Stimulated activated naive CD8-positive, alpha-beta T cell treated with anti-CD3 and anti-CD28 coated beads, Interleukin-15, Interleukin-2, amounts not matched to agents 100 ng/mL and 50 ng/mL, for 24 hours (primary cell): ENCODE results near the gene GUCD1.

Experiments used
- H3K27ac Mint-ChIP-seq: one replicate; pipeline ENCODE4 v1.8.0; 2021; ENCODE audit warnings: mild to moderate bottlenecking, mixed read lengths
- H3K27me3 Mint-ChIP-seq: one replicate; pipeline ENCODE4 v1.8.0; 2021; ENCODE audit warnings: mixed read lengths
- H3K36me3 Mint-ChIP-seq: one replicate; pipeline ENCODE4 v1.8.0; 2021; ENCODE audit warnings: low read depth, mixed read lengths
- H3K4me1 Mint-ChIP-seq: one replicate; pipeline ENCODE4 v1.8.0; 2021; ENCODE audit warnings: low read depth, mixed read lengths
- H3K4me3 Mint-ChIP-seq: one replicate; pipeline ENCODE4 v1.8.0; 2021; ENCODE audit warnings: mild to moderate bottlenecking, mixed read lengths
- H3K9me3 Mint-ChIP-seq: one replicate; pipeline ENCODE4 v1.8.0; 2021; ENCODE audit warnings: mixed read lengths

Gene GUCD1

GRCh38 chr22:24513378-24514240, 41.3 kb downstream of the GUCD1 start:
- Mint-ChIP-seq H3K4me1 (peaks cover 22% of the 10 kb centered on the region), H3K4me3 (no peak overlapping the region), H3K36me3 (no peaks in the 10 kb centered on the region), H3K27me3 (peaks cover 4% of the 10 kb centered on the region), H3K27ac (no peak overlapping the region), H3K9me3 (no peaks in the 10 kb centered on the region)

GRCh38 chr22:24512043-24512442, 42.9 kb downstream of the GUCD1 start:
- Mint-ChIP-seq H3K27me3 (peaks cover 2% of the 10 kb centered on the region), H3K4me3 (no peak overlapping the region), H3K27ac (peak overlapping the region; percentile 41), H3K36me3 (no peaks in the 10 kb centered on the region), H3K9me3 (no peaks in the 10 kb centered on the region), H3K4me1 (peaks cover 22% of the 10 kb centered on the region)

- Mint-ChIP-seq H3K4me3 (peak overlapping the region; percentile 4), H3K4me1 (peaks cover 22% of the 10 kb centered on the region), H3K9me3 (no peaks in the 10 kb centered on the region), H3K27ac (peak overlapping the region; percentile 73), H3K36me3 (no peaks in the 10 kb centered on the region), H3K27me3 (no peaks in the 10 kb centered on the region)
Measured at GRCh38 chr22:24510637-24511625, 44.0 kb downstream of the GUCD1 start.

GRCh38 chr22:24507716-24508115, 47.2 kb downstream of the GUCD1 start:
- Mint-ChIP-seq H3K4me1 (peaks cover 38% of the 10 kb centered on the region), H3K27ac (no peak overlapping the region), H3K27me3 (no peaks in the 10 kb centered on the region), H3K36me3 (no peaks in the 10 kb centered on the region), H3K4me3 (no peak overlapping the region), H3K9me3 (no peaks in the 10 kb centered on the region)

- Mint-ChIP-seq H3K4me3 (no peak overlapping the region), H3K27ac (no peak overlapping the region), H3K4me1 (peaks cover 32% of the 10 kb centered on the region), H3K27me3 (no peaks in the 10 kb centered on the region), H3K36me3 (no peaks in the 10 kb centered on the region), H3K9me3 (no peaks in the 10 kb centered on the region)
Measured at GRCh38 chr22:24506802-24507438, 48.0 kb downstream of the GUCD1 start.

- Mint-ChIP-seq H3K27me3 (no peaks in the 10 kb centered on the region), H3K4me3 (no peak overlapping the region), H3K36me3 (no peaks in the 10 kb centered on the region), H3K9me3 (no peaks in the 10 kb centered on the region), H3K27ac (no peak overlapping the region), H3K4me1 (peaks cover 17% of the 10 kb centered on the region)
Measured at GRCh38 chr22:24504956-24505736, 49.8 kb downstream of the GUCD1 start.

GRCh38 chr22:24504540-24504939, 50.4 kb downstream of the GUCD1 start:
- no peaks in the 10 kb centered on the region for H3K36me3 Mint-ChIP-seq
- no peaks in the 10 kb centered on the region for H3K9me3 Mint-ChIP-seq
- H3K27me3 Mint-ChIP-seq = no peaks in the 10 kb centered on the region
- peaks cover 17% of the 10 kb centered on the region for H3K4me1 Mint-ChIP-seq
- no peak overlapping the region for H3K27ac Mint-ChIP-seq
- H3K4me3 Mint-ChIP-seq = no peak overlapping the region

GRCh38 chr22:24503843-24504338, 51.0 kb downstream of the GUCD1 start:
- Mint-ChIP-seq H3K27ac (peak overlapping the region; percentile 1), H3K27me3 (no peaks in the 10 kb centered on the region)

GRCh38 chr22:24503137-24503842, 51.6 kb downstream of the GUCD1 start:
- H3K4me1 Mint-ChIP-seq = peaks cover 18% of the 10 kb centered on the region

More at GRCh38 chr22:24503843-24504338, 51.0 kb downstream of the GUCD1 start:
- H3K4me3 Mint-ChIP-seq = no peak overlapping the region
- H3K36me3 Mint-ChIP-seq = no peaks in the 10 kb centered on the region
- H3K9me3 Mint-ChIP-seq = no peaks in the 10 kb centered on the region
- peaks cover 17% of the 10 kb centered on the region for H3K4me1 Mint-ChIP-seq

GRCh38 chr22:24502541-24502940, 52.4 kb downstream of the GUCD1 start:
- H3K27ac Mint-ChIP-seq = no peak overlapping the region
- H3K4me3 Mint-ChIP-seq = no peak overlapping the region
- H3K27me3 Mint-ChIP-seq = no peaks in the 10 kb centered on the region
- peaks cover 26% of the 10 kb centered on the region for H3K4me1 Mint-ChIP-seq
- no peaks in the 10 kb centered on the region for H3K9me3 Mint-ChIP-seq
- no peaks in the 10 kb centered on the region for H3K36me3 Mint-ChIP-seq

More at GRCh38 chr22:24503137-24503842, 51.6 kb downstream of the GUCD1 start:
- no peaks in the 10 kb centered on the region for H3K36me3 Mint-ChIP-seq
- H3K27me3 Mint-ChIP-seq = no peaks in the 10 kb centered on the region
- H3K4me3 Mint-ChIP-seq = no peak overlapping the region
- no peaks in the 10 kb centered on the region for H3K9me3 Mint-ChIP-seq
- H3K27ac Mint-ChIP-seq = peak overlapping the region; percentile 1

- no peaks in the 10 kb centered on the region for H3K36me3 Mint-ChIP-seq
- no peaks in the 10 kb centered on the region for H3K27me3 Mint-ChIP-seq
- H3K27ac Mint-ChIP-seq = no peak overlapping the region
- H3K9me3 Mint-ChIP-seq = no peaks in the 10 kb centered on the region
- H3K4me1 Mint-ChIP-seq = peaks cover 30% of the 10 kb centered on the region
- H3K4me3 Mint-ChIP-seq = no peak overlapping the region
Measured at GRCh38 chr22:24502034-24502433, 52.9 kb downstream of the GUCD1 start.

- Mint-ChIP-seq H3K9me3 (no peaks in the 10 kb centered on the region), H3K27me3 (peaks cover 4% of the 10 kb centered on the region), H3K27ac (no peak overlapping the region), H3K4me1 (peaks cover 30% of the 10 kb centered on the region), H3K4me3 (no peak overlapping the region), H3K36me3 (no peaks in the 10 kb centered on the region)
Measured at GRCh38 chr22:24501301-24502005, 53.5 kb downstream of the GUCD1 start.

- Mint-ChIP-seq H3K4me3 (no peak overlapping the region), H3K9me3 (no peaks in the 10 kb centered on the region), H3K36me3 (no peaks in the 10 kb centered on the region), H3K27ac (no peak overlapping the region), H3K4me1 (peaks cover 30% of the 10 kb centered on the region), H3K27me3 (peaks cover 7% of the 10 kb centered on the region)
Measured at GRCh38 chr22:24500277-24500820, 54.6 kb downstream of the GUCD1 start.
